GM08714 (cell line): ENCODE data around the gene IFNGR2.
"Not testable (repeated sequence)": the region's sequence is repeated elsewhere in the genome, so short reads cannot be mapped to it uniquely, and the experiment has no call there.

ENCODE experiments used
- H3K4me3 ChIP-seq: fragments of 200-500 bp; sonication (Bioruptor generic); 2 replicates; pipeline ENCODE4 v1.5.1; 2014; ENCODE audit warnings: mild to moderate bottlenecking, low read length, inconsistent platforms
- ZNF274 ChIP-seq: IDR thresholded peaks from 2 replicates; pipeline ENCODE4 v1.6.1; 2012; ENCODE audit warnings: mild to moderate bottlenecking, low read depth, low read length

The IFNGR2 gene

DNA sequence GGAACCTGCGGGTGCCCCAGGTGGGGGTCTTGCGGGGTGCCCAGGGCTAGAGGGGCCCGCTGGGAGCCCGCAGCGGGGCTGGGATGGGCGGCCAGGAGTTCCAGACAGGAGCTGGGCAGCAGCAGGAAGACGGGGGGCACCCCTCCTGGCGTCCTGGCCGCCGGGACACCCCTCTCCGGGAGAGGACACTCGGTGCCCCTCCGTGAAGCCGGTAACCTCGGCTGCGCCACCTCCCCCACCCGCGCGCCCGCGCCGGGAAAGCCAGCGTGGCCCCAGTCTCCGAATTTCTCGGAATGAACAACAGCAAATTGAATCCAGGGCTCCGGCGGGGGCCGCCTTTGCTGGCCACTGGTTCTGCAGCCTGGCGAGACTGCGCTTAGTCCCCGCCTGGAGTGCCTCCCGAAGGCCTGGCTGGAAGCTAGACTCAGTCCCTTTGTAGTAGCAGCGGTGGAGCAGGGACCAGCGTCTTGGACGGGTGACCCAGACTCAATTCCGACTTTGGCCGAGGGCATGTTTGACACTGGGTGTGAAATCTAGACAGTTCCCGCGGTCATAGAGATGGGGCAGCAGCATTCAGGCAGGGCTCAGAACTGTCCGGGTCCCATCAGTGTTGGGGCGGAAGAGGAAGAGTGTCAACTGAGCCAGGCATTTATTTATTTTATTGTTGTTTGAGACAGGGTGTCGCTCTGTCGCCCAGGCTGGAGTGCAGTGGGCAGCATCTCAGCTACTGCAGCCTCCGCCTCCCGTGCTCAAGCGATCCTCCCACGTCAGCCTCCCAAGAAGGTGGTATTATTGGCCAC lies 773 bp downstream of the IFNGR2 start:
- H3K4me3 ChIP-seq: peak overlapping the region; percentile 73
- TF ChIP-seq ZNF274: no peak

DNA sequence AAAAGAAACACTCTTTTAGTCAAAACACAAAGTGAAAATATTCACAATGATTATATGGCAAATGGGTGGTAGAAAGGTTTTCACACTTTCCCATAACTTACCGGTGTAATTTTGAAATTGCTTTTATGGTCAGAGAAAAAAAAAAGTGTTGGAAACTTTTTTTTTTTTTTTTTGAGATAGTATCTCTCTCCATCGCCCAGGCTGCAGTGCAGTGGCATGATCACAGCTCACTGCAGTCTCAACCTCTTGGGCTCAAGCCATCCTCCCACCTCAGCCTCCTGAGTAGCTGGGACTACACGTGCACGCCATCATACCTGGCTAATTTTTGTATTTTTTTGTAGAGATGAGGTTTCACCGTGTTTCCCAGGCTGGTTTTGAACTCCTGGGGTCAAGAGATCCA lies 3.3 kb downstream of the IFNGR2 start:
- no peak for TF ChIP-seq ZNF274
- H3K4me3 ChIP-seq: no peak overlapping the region

DNA sequence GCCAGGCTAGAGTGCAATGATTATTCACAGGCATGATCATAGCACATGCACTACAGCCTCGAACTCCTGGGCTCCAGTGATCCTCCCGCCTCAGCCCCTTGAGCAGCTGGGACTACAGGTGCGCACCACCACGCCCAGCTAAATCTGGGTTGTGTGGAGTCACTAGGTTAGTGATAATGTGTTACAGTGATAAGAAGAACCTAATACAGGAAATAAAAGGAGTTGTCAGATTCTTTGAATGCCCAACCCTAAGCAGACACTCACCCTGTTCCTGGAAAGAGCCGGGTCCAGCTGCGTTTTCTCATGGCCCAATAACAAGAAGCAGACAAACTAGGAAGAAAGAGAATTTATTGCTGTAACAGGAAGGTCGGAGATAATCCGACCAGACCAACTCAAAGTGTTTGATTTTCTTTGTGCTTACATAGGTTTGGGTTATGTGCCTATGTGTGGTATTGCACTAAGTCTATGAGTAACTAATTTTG lies 8.8 kb downstream of the IFNGR2 start:
- no peak for TF ChIP-seq ZNF274

GRCh38 chr21:33412439-33412831 lies 9.2 kb downstream of the IFNGR2 start:
- not testable (repeated sequence) for H3K4me3 ChIP-seq

More for the DNA sequence above, 8.8 kb downstream of the IFNGR2 start:
- H3K4me3 ChIP-seq: no peak overlapping the region

DNA sequence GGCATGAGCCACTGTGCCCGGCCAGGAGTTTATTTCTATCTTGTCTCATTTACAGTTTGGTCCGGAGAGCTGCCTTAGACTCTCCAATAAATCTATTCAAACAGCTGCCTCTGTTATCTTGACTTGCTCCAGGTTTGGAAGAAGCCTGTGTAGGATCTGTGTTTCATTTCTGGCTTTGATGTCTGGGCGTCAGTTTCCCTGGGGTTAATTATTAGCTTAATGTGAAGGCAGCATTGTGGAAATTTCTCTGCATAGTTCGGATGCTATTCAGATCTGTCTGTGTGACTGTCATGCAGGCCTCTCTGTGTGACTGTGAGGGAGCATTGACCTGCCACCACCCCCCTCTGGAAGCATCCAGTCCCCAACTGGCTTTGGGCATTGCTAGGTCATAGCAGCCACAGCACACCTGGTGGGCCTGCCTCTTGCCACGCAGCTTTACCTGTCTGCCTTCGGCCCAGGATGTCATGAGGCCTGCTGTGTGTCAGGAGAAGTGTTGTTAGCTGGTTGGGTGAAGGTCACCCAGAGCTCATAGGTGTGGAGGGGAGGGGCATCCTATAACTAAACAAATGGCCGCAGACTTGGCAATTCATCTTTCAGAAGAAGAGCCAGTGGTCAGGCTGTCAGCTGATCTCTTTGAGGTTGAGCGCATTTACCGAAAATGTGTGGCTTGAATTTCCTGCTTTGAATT lies 9.8 kb downstream of the IFNGR2 start:
- TF ChIP-seq ZNF274: no peak
- H3K4me3 ChIP-seq: no peak overlapping the region; the same call in 1 of the 2 replicates

DNA sequence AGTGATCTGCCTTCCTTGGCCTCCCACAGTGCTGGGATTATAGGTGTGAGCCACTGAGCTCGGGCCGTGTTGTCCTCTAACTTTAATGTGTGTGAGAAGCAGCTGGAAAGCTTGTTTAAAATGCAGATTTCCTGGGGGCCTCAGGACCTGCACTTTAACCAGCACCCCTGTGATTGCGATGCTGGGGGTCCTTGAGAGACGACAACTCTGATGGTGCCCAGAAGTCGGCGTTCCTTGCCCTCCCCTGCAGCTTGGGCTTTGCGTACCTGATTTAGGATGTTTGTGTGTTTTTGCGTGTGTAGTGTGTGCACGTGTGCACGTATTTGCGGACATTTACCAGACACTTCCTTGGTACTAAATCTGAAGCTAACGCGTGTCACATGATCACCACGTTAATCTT lies 10.9 kb downstream of the IFNGR2 start:
- TF ChIP-seq ZNF274: no peak
- no peak overlapping the region for H3K4me3 ChIP-seq

- no peak for TF ChIP-seq ZNF274
Observed at GRCh38 chr21:33414926-33415325, 11.7 kb downstream of the IFNGR2 start.

GRCh38 chr21:33418691-33419090 lies 15.5 kb downstream of the IFNGR2 start:
- no peak overlapping the region for H3K4me3 ChIP-seq
- no peak for TF ChIP-seq ZNF274

More at GRCh38 chr21:33414926-33415325, 11.7 kb downstream of the IFNGR2 start:
- H3K4me3 ChIP-seq: no peak overlapping the region

- no peak overlapping the region for H3K4me3 ChIP-seq
- TF ChIP-seq ZNF274: no peak
Observed at GRCh38 chr21:33419538-33420123, 16.4 kb downstream of the IFNGR2 start.

DNA sequence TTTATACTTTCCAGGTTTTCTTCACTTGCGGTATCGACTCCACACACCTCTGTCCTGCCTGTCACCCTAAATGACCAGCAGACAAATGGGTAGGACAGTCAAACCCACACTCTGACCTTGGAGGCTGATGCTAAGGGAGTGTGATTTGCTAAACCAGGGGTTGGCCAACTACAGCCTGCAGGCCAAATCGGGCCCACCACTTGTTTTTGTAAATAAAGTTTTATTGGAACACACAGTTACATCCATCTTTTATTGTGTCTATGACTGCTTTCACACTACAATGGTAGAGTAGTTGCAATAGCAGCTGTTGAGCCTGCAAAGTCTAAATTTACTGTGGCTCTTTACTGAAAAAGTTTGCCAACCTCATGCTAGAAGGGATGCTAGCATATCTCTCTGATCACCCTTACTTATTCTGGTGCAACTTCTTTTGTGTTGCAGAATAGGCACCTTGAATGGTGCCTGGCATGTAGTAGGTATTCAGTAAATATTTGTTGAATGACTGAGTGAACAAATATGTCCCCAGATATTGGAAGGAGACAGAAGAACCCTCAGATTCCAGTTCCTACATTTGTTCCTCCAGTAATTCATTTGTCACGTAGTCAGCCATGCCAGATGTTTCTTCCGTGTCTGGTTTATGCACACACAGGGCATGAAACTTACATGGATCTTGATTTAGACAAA lies 18.6 kb downstream of the IFNGR2 start:
- H3K4me3 ChIP-seq: no peak overlapping the region
- TF ChIP-seq ZNF274: no peak

- no peak overlapping the region for H3K4me3 ChIP-seq
- TF ChIP-seq ZNF274: no peak
Observed at GRCh38 chr21:33424214-33424613, 21.0 kb downstream of the IFNGR2 start.

GRCh38 chr21:33425825-33426224 lies 22.6 kb downstream of the IFNGR2 start:
- TF ChIP-seq ZNF274: no peak
- no peak overlapping the region for H3K4me3 ChIP-seq

GRCh38 chr21:33427051-33427450 lies 23.8 kb downstream of the IFNGR2 start:
- no peak for TF ChIP-seq ZNF274

DNA sequence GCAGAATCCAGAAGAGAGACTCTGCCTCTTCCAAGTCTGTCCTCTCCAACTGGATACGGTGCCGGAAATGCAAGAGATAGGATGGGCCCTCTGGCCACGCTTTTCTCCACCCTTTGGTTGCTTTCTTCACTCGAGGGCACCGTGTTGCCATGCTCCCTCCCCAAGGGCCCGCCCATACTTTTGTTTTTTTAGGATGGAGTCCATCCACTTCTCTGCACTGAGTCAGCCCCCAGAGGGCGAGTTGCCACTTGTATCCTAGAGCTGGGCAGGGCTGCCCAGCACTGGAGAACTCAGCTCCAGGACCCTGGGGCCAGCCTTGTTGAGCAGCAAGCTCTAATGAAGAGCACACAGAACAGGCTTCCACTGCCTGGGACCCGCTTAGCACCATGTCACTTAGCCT lies 25.5 kb downstream of the IFNGR2 start:
- no peak for TF ChIP-seq ZNF274

More at GRCh38 chr21:33427051-33427450, 23.8 kb downstream of the IFNGR2 start:
- H3K4me3 ChIP-seq: no peak overlapping the region

More for the DNA sequence above, 25.5 kb downstream of the IFNGR2 start:
- H3K4me3 ChIP-seq: no peak overlapping the region
